HepG2 (cell line): ENCODE data around the gene ESYT1. TPM values are rescaled to one million over a fixed set of nuclear protein-coding genes. Genes with fewer than 3 reads are reported as not detected.

Experiments used
- AHR ChIP-seq: IDR thresholded peaks from 2 replicates; pipeline ENCODE4 v1.6.1; 2018; ENCODE audit warnings: missing genetic modification reagents, missing compliant biosample characterization
- CCDC6 ChIP-seq: sonication (generic); formaldehyde crosslinking; IDR thresholded peaks from 2 replicates; pipeline ENCODE4 v1.8.1; 2022; ENCODE audit warnings: mild to moderate bottlenecking, missing genetic modification reagents, moderate library complexity
- CEBPG ChIP-seq: IDR thresholded peaks from 2 replicates; pipeline ENCODE4 v1.6.1; 2016
- DBP ChIP-seq: sonication (generic); formaldehyde crosslinking; IDR thresholded peaks from 2 replicates; pipeline ENCODE4 v1.4.0; 2020; ENCODE audit warnings: missing genetic modification reagents; ENCODE audit errors: not compliant biosample characterization
- FLYWCH1 ChIP-seq: sonication (generic); formaldehyde crosslinking; IDR thresholded peaks from 2 replicates; pipeline ENCODE4 v1.8.1; 2023; ENCODE audit warnings: mild to moderate bottlenecking, missing genetic modification reagents
- GLI4 ChIP-seq: sonication (generic); formaldehyde crosslinking; IDR thresholded peaks from 2 replicates; pipeline ENCODE4 v1.5.1; 2020; ENCODE audit warnings: missing genetic modification reagents, mild to moderate bottlenecking, moderate library complexity, borderline replicate concordance
- KAT8 ChIP-seq: IDR thresholded peaks from 2 replicates; pipeline ENCODE4 v1.6.1; 2016; ENCODE audit warnings: missing genetic modification reagents, missing compliant biosample characterization
- MTERF4 ChIP-seq: sonication (generic); formaldehyde crosslinking; IDR thresholded peaks from 2 replicates; pipeline ENCODE4 v1.8.0; 2023; ENCODE audit warnings: mild to moderate bottlenecking, missing genetic modification reagents
- MXD3 ChIP-seq: IDR thresholded peaks from 2 replicates; pipeline ENCODE4 v1.6.1; 2016; ENCODE audit warnings: mild to moderate bottlenecking, missing biosample characterization, missing genetic modification reagents
- NR3C1 ChIP-seq: sonication (generic); formaldehyde crosslinking; IDR thresholded peaks from 2 replicates; pipeline ENCODE4 v1.4.0; 2020; ENCODE audit warnings: missing genetic modification reagents
- ONECUT2 ChIP-seq: sonication (generic); formaldehyde crosslinking; IDR thresholded peaks from 2 replicates; pipeline ENCODE4 v1.4.0; 2020; ENCODE audit warnings: missing genetic modification reagents
- RBM39 ChIP-seq: fragments of 200-400 bp; formaldehyde crosslinking; IDR thresholded peaks from one replicate; pipeline ENCODE4 v1.6.1; 2018; ENCODE audit warnings: antibody characterized with exemption, mild to moderate bottlenecking, low read depth, low read length; ENCODE audit not compliant: poor library complexity, severe bottlenecking
- REXO4 ChIP-seq: sonication (generic); formaldehyde crosslinking; IDR thresholded peaks from 2 replicates; pipeline ENCODE4 v1.8.0; 2022; ENCODE audit warnings: missing genetic modification reagents, mild to moderate bottlenecking, borderline replicate concordance
- SAP130 ChIP-seq: IDR thresholded peaks from 2 replicates; pipeline ENCODE4 v1.6.1; 2016; ENCODE audit warnings: low read depth
- SRSF4 ChIP-seq: fragments of 200-400 bp; formaldehyde crosslinking; IDR thresholded peaks from one replicate; pipeline ENCODE4 v1.6.1; 2018; ENCODE audit warnings: mild to moderate bottlenecking, low read depth, low read length, moderate library complexity; ENCODE audit not compliant: poor library complexity, severe bottlenecking
- STAG1 ChIP-seq: sonication (generic); formaldehyde crosslinking; IDR thresholded peaks from 2 replicates; pipeline ENCODE4 v1.4.0; 2020; ENCODE audit warnings: missing genetic modification reagents
- TFDP2 ChIP-seq: sonication (generic); formaldehyde crosslinking; IDR thresholded peaks from 2 replicates; pipeline ENCODE4 v1.4.0; 2020; ENCODE audit warnings: missing genetic modification reagents
- ZNF503 ChIP-seq: sonication (generic); formaldehyde crosslinking; IDR thresholded peaks from 2 replicates; pipeline ENCODE4 v1.4.0; 2020; ENCODE audit warnings: missing genetic modification reagents
- ZNF569 ChIP-seq: sonication (generic); formaldehyde crosslinking; IDR thresholded peaks from 2 replicates; pipeline ENCODE4 v1.5.0; 2020; ENCODE audit warnings: mild to moderate bottlenecking, missing genetic modification reagents, moderate library complexity, borderline replicate concordance
- ZNF674 ChIP-seq: sonication (generic); formaldehyde crosslinking; IDR thresholded peaks from 2 replicates; pipeline ENCODE4 v1.5.0; 2020; ENCODE audit warnings: low read depth, mild to moderate bottlenecking, missing genetic modification reagents
- ZNF784 ChIP-seq: sonication (generic); formaldehyde crosslinking; IDR thresholded peaks from 2 replicates; pipeline ENCODE4 v1.5.1; 2020; ENCODE audit warnings: missing genetic modification reagents, mild to moderate bottlenecking, borderline replicate concordance
- ZSCAN5A ChIP-seq: sonication (generic); formaldehyde crosslinking; IDR thresholded peaks from 2 replicates; pipeline ENCODE4 v1.8.0; 2022; ENCODE audit warnings: mild to moderate bottlenecking, missing genetic modification reagents, borderline replicate concordance
- ZSCAN9 ChIP-seq: IDR thresholded peaks from 2 replicates; pipeline ENCODE4 v1.6.1; 2016; ENCODE audit warnings: borderline replicate concordance
- polyA plus RNA-seq, 8 experiments: library from polyadenylated mRNA; depleted of rRNA in 3 of 8; stranded (reverse) in 7 of 8; unstranded in 1 of 8; fragments of >200 nt; fragmentation: Illumina TruSeq in 4 of 8; extraction: Trizol in 4 of 8; gene quantifications; 2 replicates each; pipeline versions ENCODE4 v1.2.1 to v1.2.3, GENCODE V29; 2011 to 2016; ENCODE audit warnings: low read depth in 4 of 8, missing spikeins in 1 of 8, mixed read lengths in 1 of 8; ENCODE audit not compliant: insufficient read depth in 1 of 8
- total RNA-seq, 5 experiments: library from RNA; depleted of rRNA; stranded (reverse); fragments of >200 nt; fragmentation: Illumina TruSeq; extraction: Trizol; gene quantifications; 2 replicates each; pipeline ENCODE4 v1.2.3, GENCODE V29; 2016; ENCODE audit warnings: low read depth in 1 of 5

Gene ESYT1
- total and polyA plus RNA-seq, 2 of the 13 experiments (the other 11 are each of a cell fraction or from before 2014, with no cell fraction given), result 66.9 to 71.0 TPM

GRCh38 chr12:56119361-56119796, 8.7 kb upstream of the ESYT1 start (continued):
- TF ChIP-seq TFDP2 (0 out of 2 replicates have a peak, but pooled peaks have one; percentile 52), MTERF4 (CRISPR knock-in tag) (no peak), GLI4 (CRISPR knock-in tag) (no peak), AHR (CRISPR knock-in tag) (no peak), ZSCAN5A (CRISPR knock-in tag) (peak; percentile 59; the same call in 1 of the 2 replicates), KAT8 (peak; percentile 29; the same call in 1 of the 2 replicates), FLYWCH1 (no peak), RBM39 (no peak), DBP (CRISPR knock-in tag) (no peak), STAG1 (CRISPR knock-in tag) (peak; percentile 85), ONECUT2 (CRISPR knock-in tag) (no peak), REXO4 (CRISPR knock-in tag) (no peak), NR3C1 (CRISPR knock-in tag) (no peak), ZNF784 (CRISPR knock-in tag) (no peak), ZNF569 (no peak), SRSF4 (no peak), MXD3 (CRISPR knock-in tag) (no peak), ZNF503 (0 out of 2 replicates have a peak, but pooled peaks have one; percentile 19), CEBPG (CRISPR knock-in tag) (peak; percentile 42; the same call in 1 of the 2 replicates), ZNF674 (CRISPR knock-in tag) (no peak), CCDC6 (CRISPR knock-in tag) (no peak), SAP130 (CRISPR knock-in tag) (peak; percentile 93), ZSCAN9 (CRISPR knock-in tag) (no peak)
